Left lobe of liver (tissue), 2 donors: ENCODE results near the gene GCLC. TPM values are rescaled to one million over a fixed set of nuclear protein-coding genes. Genes with fewer than 3 reads are reported as not detected.

Source experiments
- ATAC-seq: fragments of 200-7000 bp; cut with Tn5 transposase; one replicate; pipeline ENCODE4 v1.9.1; 2020; ENCODE audit warnings: mild to moderate bottlenecking, moderate library complexity
- DNase-seq: peaks from one replicate; pipeline ENCODE4 v3.0.0-alpha.2; 2020; ENCODE audit warnings: low spot score
- total RNA-seq: library from RNA; stranded (reverse); gene quantifications from one replicate; pipeline ENCODE4 v1.2.1, GENCODE V29; 2021
- donor health status: DM: no; HTN: no; CAD: no; lungs with moderate emphysema.
- donor health status: DM: no; HTN: yes; CAD: no.

The GCLC gene
- total RNA-seq, 1 donor from 2014 or later: 97.5 TPM

GRCh38 chr6:53461041-53461656 is 83.8 kb downstream of the GCLC start:
- ATAC-seq: no peak

GRCh38 chr6:53458105-53458866 is 86.6 kb downstream of the GCLC start:
- no peak for DNase-seq
- ATAC-seq: no peak

More at GRCh38 chr6:53461041-53461656, 83.8 kb downstream of the GCLC start:
- no peak for DNase-seq

GRCh38 chr6:53456809-53457208 is 88.1 kb downstream of the GCLC start:
- ATAC-seq (no peak), DNase-seq (no peak)

GRCh38 chr6:53455678-53456077 is 89.2 kb downstream of the GCLC start:
- no peak for ATAC-seq
- DNase-seq: no peak

- ATAC-seq: no peak
- DNase-seq: no peak
Measured at GRCh38 chr6:53451165-53451564, 93.7 kb downstream of the GCLC start.

- no peak for ATAC-seq
- DNase-seq: no peak
Measured at GRCh38 chr6:53447865-53448264, 97.0 kb downstream of the GCLC start.

Other genes starting within 250 kb of the GCLC start
- gene ELOVL5, start 196.2 kb downstream of the GCLC start, total RNA-seq: 54.4 TPM
- 0.25 TPM for gene KLHL31, start 120.7 kb upstream of the GCLC start, total RNA-seq
- 1.0 TPM for gene LRRC1, start 249.9 kb upstream of the GCLC start, total RNA-seq